B cell (primary cell): ENCODE data around the gene CCDC68. TPM values are rescaled to one million over a fixed set of nuclear protein-coding genes. Genes with fewer than 3 reads are reported as not detected.

ENCODE experiments used
- ATAC-seq: fragments of 200-7000 bp; cut with Tn5 transposase; one replicate; pipeline ENCODE4 v1.10.0; 2021; ENCODE audit warnings: low read depth, mild to moderate bottlenecking, moderate number of reproducible peaks, moderate library complexity
- CTCF ChIA-PET: fragments of 350-600 bp; sonication (Branson Sonifier 250); formaldehyde crosslinking; loops from one replicate; lab custom pipeline; 2021; ENCODE audit warnings: antibody characterized with exemption, inconsistent platforms; lab: Charles Lee
- POLR2A ChIA-PET: fragments of 350-600 bp; sonication (Branson Sonifier 250); formaldehyde crosslinking; loops from one replicate; lab custom pipeline; 2021; ENCODE audit warnings: antibody characterized with exemption; lab: Charles Lee
- DNase-seq: peaks from one replicate; pipeline ENCODE4 v3.0.0; 2013
- H2AFZ ChIP-seq: 2 replicates; pipeline ENCODE4 v1.6.1; 2012; ENCODE audit warnings: mild to moderate bottlenecking, low read depth, low read length; ENCODE audit not compliant: insufficient read depth, poor library complexity, severe bottlenecking
- H3K27ac ChIP-seq, 2 donors: 1 replicate in 1 of 2; 2 replicates in 1 of 2; pipeline ENCODE4 v1.5.1; 2012 to 2013; ENCODE audit warnings: low read length in 2 of 2, mild to moderate bottlenecking in 2 of 2, moderate library complexity in 1 of 2
- H3K27me3 ChIP-seq, 4 experiments: fragments of 200-600 bp in 1 of 4; sonication (generic) in 1 of 4; replicated peaks in 1 of 4; 1 replicate in 2 of 4; 2 replicates in 2 of 4; pipeline versions ENCODE4 v1.6.1 to v1.7.0; 2013 to 2016; ENCODE audit warnings: low read length in 3 of 4, mild to moderate bottlenecking in 2 of 4, mixed read lengths in 1 of 4, moderate library complexity in 1 of 4; ENCODE audit not compliant: insufficient read depth in 4 of 4, control insufficient read depth in 3 of 4; ENCODE audit errors: control extremely low read depth in 1 of 4
- H3K36me3 ChIP-seq, 2 experiments: replicated peaks in 1 of 2; 1 replicate in 1 of 2; 2 replicates in 1 of 2; pipeline versions ENCODE4 v1.6.1 to v1.7.1; 2013; ENCODE audit warnings: low read length in 1 of 2; ENCODE audit not compliant: insufficient read depth in 2 of 2, control insufficient read depth in 1 of 2; ENCODE audit errors: control extremely low read depth in 1 of 2, extremely low read depth in 1 of 2
- H3K4me1 ChIP-seq, 2 donors: fragments of 200-600 bp in 1 of 2; sonication (generic) in 1 of 2; 1 replicate in 1 of 2; 2 replicates in 1 of 2; pipeline versions ENCODE4 v1.5.1 to v1.6.1; 2013 to 2017; ENCODE audit warnings: low read length in 2 of 2; ENCODE audit not compliant: control insufficient read depth in 2 of 2, insufficient read depth in 2 of 2
- H3K4me2 ChIP-seq: replicated peaks from 2 replicates; pipeline ENCODE3; 2012; ENCODE audit warnings: mild to moderate bottlenecking, low read depth, low read length; ENCODE audit not compliant: poor library complexity, severe bottlenecking
- H3K4me3 ChIP-seq, 5 experiments: fragments of 200-600 bp in 1 of 5; sonication (generic) in 1 of 5; 1 replicate in 3 of 5; 2 replicates in 2 of 5; pipeline versions ENCODE4 v1.5.1 to v1.7.0; 2011 to 2016; ENCODE audit warnings: low read length in 4 of 5, mild to moderate bottlenecking in 4 of 5, low read depth in 2 of 5, control low read depth in 1 of 5, moderate library complexity in 1 of 5; ENCODE audit not compliant: insufficient read depth in 1 of 5; ENCODE audit errors: control extremely low read depth in 1 of 5, extremely low read depth in 1 of 5
- H3K79me2 ChIP-seq: fragments of 200-600 bp; sonication (generic); one replicate; pipeline ENCODE4 v1.6.0; 2016; ENCODE audit warnings: low read length; ENCODE audit not compliant: control insufficient read depth, insufficient read depth
- H3K9ac ChIP-seq: fragments of 200-600 bp; sonication (generic); 2 replicates; pipeline ENCODE4 v1.6.1; 2017; ENCODE audit warnings: mild to moderate bottlenecking, low read length, moderate library complexity
- H3K9me3 ChIP-seq, 3 donors: one replicate each; pipeline versions ENCODE4 v1.6.1 to v1.7.1; 2013; ENCODE audit warnings: low read length in 2 of 3; ENCODE audit not compliant: control insufficient read depth in 2 of 3, insufficient read depth in 1 of 3; ENCODE audit errors: control extremely low read depth in 1 of 3
- H4K20me1 ChIP-seq: 2 replicates; pipeline ENCODE4 v1.6.0; 2012; ENCODE audit warnings: mild to moderate bottlenecking, low read length; ENCODE audit not compliant: insufficient read depth, control insufficient read depth, poor library complexity, severe bottlenecking
- H3K27ac Mint-ChIP-seq: one replicate; pipeline ENCODE4 v1.8.0; 2021; ENCODE audit warnings: mixed read lengths
- H3K27me3 Mint-ChIP-seq: one replicate; pipeline ENCODE4 v1.8.0; 2021; ENCODE audit warnings: mixed read lengths
- H3K4me1 Mint-ChIP-seq: one replicate; pipeline ENCODE4 v1.8.0; 2021; ENCODE audit warnings: mixed read lengths
- H3K4me3 Mint-ChIP-seq: one replicate; pipeline ENCODE4 v1.8.0; 2021; ENCODE audit warnings: mixed read lengths
- H3K9me3 Mint-ChIP-seq: one replicate; pipeline ENCODE4 v1.8.0; 2022; ENCODE audit warnings: mixed read lengths; ENCODE audit not compliant: insufficient read depth
- EZH2 ChIP-seq: IDR thresholded peaks from 2 replicates; pipeline ENCODE4 v1.6.1; 2012; ENCODE audit warnings: borderline replicate concordance, low read depth, mild to moderate bottlenecking, moderate library complexity, low read length; ENCODE audit not compliant: insufficient read depth, poor library complexity, severe bottlenecking
- WGBS: methylation state at CpG from one replicate; pipeline ENCODE4 v1.1.5; 2013; ENCODE audit warnings: missing lambda C conversion rate; ENCODE audit not compliant: insufficient coverage; 5-methylcytosine and 5-hydroxymethylcytosine counted together
- intact Hi-C: fragments of 100-400 bp; cut with micrococcal nuclease; formaldehyde crosslinking; loops from one replicate; pipeline ENCODE4 v1.10.0; 2022
- polyA plus RNA-seq: library from polyadenylated mRNA; depleted of rRNA; stranded (reverse); fragments of >200 nt; gene quantifications from 2 replicates; pipeline ENCODE4 v1.2.3, GENCODE V29; 2012
- total RNA-seq, 2 donors: library from RNA; stranded (reverse); fragments of 120-200 nt in 1 of 2; gene quantifications; 1 replicate in 1 of 2; 2 replicates in 1 of 2; pipeline versions ENCODE4 v1.2.3 to v1.2.4, GENCODE V29; 2013 to 2022
- TF ChIP-seq, protein P1 (sequence below): fragments of 200-600 bp; IDR thresholded peaks from one replicate; pipeline ENCODE4 v1.8.0; 2022; ENCODE audit warnings: antibody characterized with exemption, mild to moderate bottlenecking

Gene CCDC68
- total and polyA plus RNA-seq, 2 donors (not counting 1 experiment from before 2014, with no cell fraction given): 0.01 to 0.32 TPM

DNA sequence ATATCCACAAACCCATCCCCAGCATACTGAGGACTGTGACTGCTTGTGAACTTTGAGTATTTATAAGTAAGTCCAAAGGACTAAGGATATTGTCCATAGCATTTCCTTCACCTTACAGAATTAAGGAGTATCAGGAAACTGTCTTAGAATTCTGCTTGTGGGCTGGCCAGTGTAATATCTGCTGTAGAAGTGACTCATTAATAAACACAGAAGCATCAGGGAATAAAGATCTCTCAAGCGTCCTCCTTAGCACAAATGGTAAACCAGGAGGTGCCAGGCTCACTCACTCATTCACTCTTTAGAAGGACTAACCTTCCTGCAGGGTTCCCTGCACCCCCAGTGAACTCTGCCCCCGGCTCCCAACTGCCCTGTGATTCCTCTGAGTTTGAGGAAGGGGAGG, 31.0 kb downstream of the CCDC68 start:
- Histone ChIP-seq H3K9me3 (no peaks in the 10 kb centered on the region), H3K27me3 (no peaks in the 10 kb centered on the region), H4K20me1 (no peaks in the 10 kb centered on the region), H3K9ac (no peak overlapping the region), H3K4me3 (no peak overlapping the region), H3K79me2 (no peaks in the 10 kb centered on the region), H2AFZ (no peak overlapping the region), H3K4me1 (no peaks in the 10 kb centered on the region), H3K27ac (no peak overlapping the region), H3K4me2 (no peak overlapping the region), H3K36me3 (no peaks in the 10 kb centered on the region)
- Mint-ChIP-seq H3K27me3 (peaks cover 4% of the 10 kb centered on the region), H3K9me3 (no peaks in the 10 kb centered on the region), H3K4me3 (no peak overlapping the region), H3K4me1 (no peaks in the 10 kb centered on the region), H3K27ac (no peak overlapping the region)
- no peak for DNase-seq
- 90% methylated on average over 2 of the region's 2 CpGs for WGBS
- ChIA-PET CTCF (no interaction called here), POLR2A (interaction anchor here (0.5 kb wide), 1 partner anchor 305 kb away, joined by 3 read pairs; no protein-coding TSS in a partner anchor)
- TF ChIP-seq EZH2: no peak
- TF ChIP-seq, protein P1, sequence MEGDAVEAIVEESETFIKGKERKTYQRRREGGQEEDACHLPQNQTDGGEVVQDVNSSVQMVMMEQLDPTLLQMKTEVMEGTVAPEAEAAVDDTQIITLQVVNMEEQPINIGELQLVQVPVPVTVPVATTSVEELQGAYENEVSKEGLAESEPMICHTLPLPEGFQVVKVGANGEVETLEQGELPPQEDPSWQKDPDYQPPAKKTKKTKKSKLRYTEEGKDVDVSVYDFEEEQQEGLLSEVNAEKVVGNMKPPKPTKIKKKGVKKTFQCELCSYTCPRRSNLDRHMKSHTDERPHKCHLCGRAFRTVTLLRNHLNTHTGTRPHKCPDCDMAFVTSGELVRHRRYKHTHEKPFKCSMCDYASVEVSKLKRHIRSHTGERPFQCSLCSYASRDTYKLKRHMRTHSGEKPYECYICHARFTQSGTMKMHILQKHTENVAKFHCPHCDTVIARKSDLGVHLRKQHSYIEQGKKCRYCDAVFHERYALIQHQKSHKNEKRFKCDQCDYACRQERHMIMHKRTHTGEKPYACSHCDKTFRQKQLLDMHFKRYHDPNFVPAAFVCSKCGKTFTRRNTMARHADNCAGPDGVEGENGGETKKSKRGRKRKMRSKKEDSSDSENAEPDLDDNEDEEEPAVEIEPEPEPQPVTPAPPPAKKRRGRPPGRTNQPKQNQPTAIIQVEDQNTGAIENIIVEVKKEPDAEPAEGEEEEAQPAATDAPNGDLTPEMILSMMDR: no peak
- ATAC-seq: no peak
- intact Hi-C loops: no loop called here

DNA sequence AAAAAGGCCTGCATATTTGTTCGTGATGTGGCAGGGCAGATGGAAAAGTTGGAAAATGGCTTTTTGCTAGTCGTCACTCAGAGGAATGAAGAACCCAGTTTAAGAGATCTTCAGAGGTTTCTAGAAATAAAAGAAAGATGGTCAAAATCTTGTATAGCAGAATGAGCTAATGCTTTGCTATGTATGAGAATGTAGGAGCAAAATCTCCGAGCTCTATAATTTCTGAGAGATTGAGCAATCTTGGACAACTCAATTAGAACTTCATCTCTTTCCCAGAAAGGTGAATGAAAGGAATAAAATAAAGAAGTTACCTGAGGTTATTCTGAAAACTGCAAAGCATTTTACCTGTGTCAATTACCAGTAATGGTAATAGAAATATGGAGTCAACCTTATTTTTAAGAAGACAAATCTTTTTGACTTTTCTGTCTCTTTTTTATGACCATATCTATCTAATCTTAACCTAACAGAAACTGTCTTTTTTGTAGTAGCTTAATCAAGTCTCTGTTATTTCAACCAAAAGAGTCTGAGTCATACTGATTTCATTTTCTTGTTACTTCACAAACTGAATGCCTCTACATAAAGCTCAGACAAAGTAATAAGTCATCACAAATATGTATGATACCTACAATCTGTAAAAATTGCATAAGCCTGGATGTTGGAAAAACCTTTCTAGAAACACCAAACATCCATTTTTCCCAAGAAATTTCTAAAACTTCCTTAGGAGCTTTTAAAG, 32.5 kb downstream of the CCDC68 start:
- POLR2A ChIA-PET: no interaction called here
- H3K36me3 ChIP-seq: no peaks in the 10 kb centered on the region
- H3K4me1 ChIP-seq: no peaks in the 10 kb centered on the region
- H4K20me1 ChIP-seq: no peaks in the 10 kb centered on the region
- Mint-ChIP-seq H3K27ac (no peak overlapping the region), H3K9me3 (no peaks in the 10 kb centered on the region), H3K27me3 (peaks cover 4% of the 10 kb centered on the region), H3K4me3 (no peak overlapping the region), H3K4me1 (no peaks in the 10 kb centered on the region)
- intact Hi-C loops: no loop called here
- DNase-seq (no peak), ATAC-seq (no peak)
- H3K4me3 ChIP-seq: no peak overlapping the region
- no peaks in the 10 kb centered on the region for H3K79me2 ChIP-seq
- H3K9ac ChIP-seq: no peak overlapping the region
- H2AFZ ChIP-seq: no peak overlapping the region
- TF ChIP-seq, protein P1: no peak
- no peak for TF ChIP-seq EZH2
- no peak overlapping the region for H3K4me2 ChIP-seq
- WGBS: 88% methylated on average over 1 of the region's 3 CpGs
- H3K27me3 ChIP-seq: no peaks in the 10 kb centered on the region
- no peak overlapping the region for H3K27ac ChIP-seq
- CTCF ChIA-PET: no interaction called here
- H3K9me3 ChIP-seq: no peaks in the 10 kb centered on the region
